GM12892 (cell line): ENCODE data around the gene NES.

ENCODE experiments used
- POLR2A ChIP-seq: IDR thresholded peaks from 2 replicates; pipeline ENCODE4 v1.6.1; 2011; ENCODE audit warnings: low read depth, low read length, control low read depth
- POLR2AphosphoS5 ChIP-seq: IDR thresholded peaks from 2 replicates; pipeline ENCODE4 v1.6.1; 2011; ENCODE audit warnings: low read depth, low read length, control low read depth
- TAF1 ChIP-seq: IDR thresholded peaks from 2 replicates; pipeline ENCODE4 v1.6.1; 2011; ENCODE audit warnings: low read depth, mild to moderate bottlenecking, control low read depth, low read length, borderline replicate concordance

DNA sequence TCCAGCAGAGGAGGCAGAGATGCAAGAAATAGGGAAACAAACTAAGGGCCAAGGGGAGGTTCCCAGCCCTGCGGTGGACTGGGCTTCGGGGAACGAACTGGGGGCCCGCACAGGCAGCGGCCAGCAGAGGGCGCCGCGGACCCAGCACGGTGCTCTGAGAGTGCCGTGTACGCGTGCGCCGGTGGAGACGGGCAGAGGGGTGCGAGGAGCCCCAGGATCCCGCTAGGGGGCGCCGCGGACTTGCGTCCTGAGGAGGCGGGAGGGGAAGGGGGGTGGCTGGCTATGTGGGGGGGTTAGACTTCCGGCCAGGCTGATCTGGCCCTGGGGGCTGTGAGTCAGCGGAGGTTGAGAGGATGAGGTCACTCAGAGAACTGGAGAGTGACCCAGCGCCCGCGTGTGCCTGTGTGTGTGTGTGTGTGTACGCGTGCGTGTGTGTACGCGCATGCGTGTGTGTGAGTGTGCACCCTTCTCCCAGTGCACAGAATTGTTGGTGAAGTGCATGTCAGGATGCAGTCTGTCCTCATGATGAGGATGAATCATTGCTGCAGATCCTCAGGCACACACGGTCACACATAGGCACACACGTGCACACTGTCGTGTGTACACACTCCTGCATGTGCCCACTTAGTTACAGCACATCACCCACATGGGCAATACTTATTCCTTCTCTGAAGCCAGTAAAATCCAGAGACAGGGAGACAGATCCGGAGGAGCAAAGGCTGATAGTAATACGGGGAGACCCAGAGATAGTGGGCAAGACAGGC is 17.0 kb downstream of the NES start:
- TF ChIP-seq POLR2A (peak; percentile 69; the same call in 1 of the 2 replicates), TAF1 (no peak), POLR2AphosphoS5 (peak; percentile 89)
